ENCODE measurements around the gene CTIF. TPM values are rescaled to one million over a fixed set of nuclear protein-coding genes. Genes with fewer than 3 reads are reported as not detected.

The CTIF gene
- total RNA-seq, 2 experiments from 2014 or later, result 0.06 to 0.38 TPM

- Histone ChIP-seq H3K4me1 (ENCODE audit: insufficient read depth, low read length, poor library complexity, severe bottlenecking) (peaks cover 11% of the 10 kb centered on the region), H3K4me3 (ENCODE audit: low read depth, low read length, poor library complexity, severe bottlenecking) (no peak overlapping the region), H3K9me2 (ENCODE audit: insufficient read depth, low read length) (no peaks in the 10 kb centered on the region), H3K79me2 (ENCODE audit: insufficient read depth, low read depth, low read length) (no peaks in the 10 kb centered on the region), H4K20me1 (ENCODE audit: insufficient read depth, low read length) (no peaks in the 10 kb centered on the region), H3K36me3 (ENCODE audit: insufficient read depth, low read length) (no peaks in the 10 kb centered on the region), H3K27ac (ENCODE audit: low read depth, low read length, poor library complexity, severe bottlenecking) (no peak overlapping the region), H3K9me3 (ENCODE audit: low read length) (no peaks in the 10 kb centered on the region), H2AFZ (ENCODE audit: low read length) (no peak overlapping the region), H3K4me2 (ENCODE audit: low read length) (no peak overlapping the region)
- intact Hi-C loops (cut with micrococcal nuclease; ENCODE audit: unreplicated experiment), result loop anchor here (5.0 kb wide), 1 partner anchor 120 kb away; no protein-coding TSS in a partner anchor
- no TSS peak for BruUV-seq (replicated peaks)
- ChIA-PET POLR2A (interaction anchor here (0.6 to 0.9 kb wide), 2 partner anchors 13 to 79 kb away, joined by 3 to 7 read pairs; no protein-coding TSS in a partner anchor), CTCF (ENCODE audit: unreplicated experiment) (no interaction called here)
- TF ChIP-seq, protein P1, sequence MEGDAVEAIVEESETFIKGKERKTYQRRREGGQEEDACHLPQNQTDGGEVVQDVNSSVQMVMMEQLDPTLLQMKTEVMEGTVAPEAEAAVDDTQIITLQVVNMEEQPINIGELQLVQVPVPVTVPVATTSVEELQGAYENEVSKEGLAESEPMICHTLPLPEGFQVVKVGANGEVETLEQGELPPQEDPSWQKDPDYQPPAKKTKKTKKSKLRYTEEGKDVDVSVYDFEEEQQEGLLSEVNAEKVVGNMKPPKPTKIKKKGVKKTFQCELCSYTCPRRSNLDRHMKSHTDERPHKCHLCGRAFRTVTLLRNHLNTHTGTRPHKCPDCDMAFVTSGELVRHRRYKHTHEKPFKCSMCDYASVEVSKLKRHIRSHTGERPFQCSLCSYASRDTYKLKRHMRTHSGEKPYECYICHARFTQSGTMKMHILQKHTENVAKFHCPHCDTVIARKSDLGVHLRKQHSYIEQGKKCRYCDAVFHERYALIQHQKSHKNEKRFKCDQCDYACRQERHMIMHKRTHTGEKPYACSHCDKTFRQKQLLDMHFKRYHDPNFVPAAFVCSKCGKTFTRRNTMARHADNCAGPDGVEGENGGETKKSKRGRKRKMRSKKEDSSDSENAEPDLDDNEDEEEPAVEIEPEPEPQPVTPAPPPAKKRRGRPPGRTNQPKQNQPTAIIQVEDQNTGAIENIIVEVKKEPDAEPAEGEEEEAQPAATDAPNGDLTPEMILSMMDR (conservative IDR thresholded peaks at IDR 0.05; ENCODE audit: low read length), result no peak
- TF ChIP-seq EZH2phosphoT487 (IDR thresholded peaks at IDR 0.05; ENCODE audit: borderline replicate concordance, low read depth, low read length), result no peak
- no peak for DNase-seq (ENCODE audit: low spot score)
Observed at GRCh38 chr18:48897531-48897930, 358.7 kb downstream of the CTIF start.

- Histone ChIP-seq H3K9me3 (ENCODE audit: low read length) (no peaks in the 10 kb centered on the region), H2AFZ (ENCODE audit: low read length) (no peak overlapping the region), H3K4me2 (ENCODE audit: low read length) (no peak overlapping the region), H3K79me2 (ENCODE audit: insufficient read depth, low read depth, low read length) (no peaks in the 10 kb centered on the region), H3K27ac (ENCODE audit: low read depth, low read length, poor library complexity, severe bottlenecking) (no peak overlapping the region), H3K4me1 (ENCODE audit: insufficient read depth, low read length, poor library complexity, severe bottlenecking) (peaks cover 11% of the 10 kb centered on the region), H3K4me3 (ENCODE audit: low read depth, low read length, poor library complexity, severe bottlenecking) (no peak overlapping the region), H3K36me3 (ENCODE audit: insufficient read depth, low read length) (no peaks in the 10 kb centered on the region), H3K9me2 (ENCODE audit: insufficient read depth, low read length) (no peaks in the 10 kb centered on the region), H4K20me1 (ENCODE audit: insufficient read depth, low read length) (no peaks in the 10 kb centered on the region)
- TF ChIP-seq, protein P1 (conservative IDR thresholded peaks at IDR 0.05; ENCODE audit: low read length), result no peak
- no peak for TF ChIP-seq EZH2phosphoT487 (IDR thresholded peaks at IDR 0.05; ENCODE audit: borderline replicate concordance, low read depth, low read length)
- POLR2A ChIA-PET, result no interaction called here
- no peak for DNase-seq (ENCODE audit: low spot score)
- no TSS peak for BruUV-seq (replicated peaks)
- intact Hi-C loops (cut with micrococcal nuclease; ENCODE audit: unreplicated experiment), result loop anchor here (5.0 kb wide), 1 partner anchor 121 kb away; no protein-coding TSS in a partner anchor
- CTCF ChIA-PET (ENCODE audit: unreplicated experiment), result no interaction called here
Observed at GRCh38 chr18:48898521-48898920, 359.7 kb downstream of the CTIF start.

DNA sequence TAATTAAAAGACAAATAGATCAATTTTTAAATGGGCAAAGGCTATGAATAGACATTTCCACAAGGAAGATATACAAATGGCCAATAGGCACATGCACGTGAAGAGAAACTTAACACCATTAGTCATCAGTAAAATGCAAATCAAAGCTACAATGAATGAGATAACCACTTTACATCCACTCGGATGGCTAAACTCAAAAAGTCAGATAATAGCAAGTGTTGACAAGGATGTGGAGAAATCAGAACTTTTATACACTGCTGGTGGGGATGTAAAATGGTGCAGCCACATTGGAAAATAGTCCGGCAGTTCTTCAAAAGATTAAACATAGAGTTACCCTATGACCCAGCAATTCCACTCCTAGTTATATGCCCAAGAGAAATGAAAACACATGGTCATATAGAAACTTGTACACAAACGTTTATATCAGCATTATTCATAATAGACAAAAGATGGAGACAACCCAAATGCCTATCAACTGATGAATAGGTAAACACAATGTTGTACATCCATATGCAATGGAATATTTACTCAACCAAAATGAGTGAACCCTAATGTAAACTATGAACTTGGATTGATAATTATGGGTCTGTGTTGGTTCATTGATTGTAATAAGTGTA, 360.8 kb downstream of the CTIF start:
- H3K4me3 ChIP-seq (ENCODE audit: low read depth, low read length, poor library complexity, severe bottlenecking), result no peak overlapping the region
- no peaks in the 10 kb centered on the region for H3K79me2 ChIP-seq (ENCODE audit: insufficient read depth, low read depth, low read length)
- H3K9me3 ChIP-seq (ENCODE audit: low read length), result no peaks in the 10 kb centered on the region
- H3K4me1 ChIP-seq (ENCODE audit: insufficient read depth, low read length, poor library complexity, severe bottlenecking), result peaks cover 11% of the 10 kb centered on the region
- TF ChIP-seq, protein P1 (conservative IDR thresholded peaks at IDR 0.05; ENCODE audit: low read length), result no peak
- TF ChIP-seq EZH2phosphoT487 (IDR thresholded peaks at IDR 0.05; ENCODE audit: borderline replicate concordance, low read depth, low read length), result no peak
- POLR2A ChIA-PET, result no interaction called here
- DNase-seq (ENCODE audit: low spot score), result no peak
- H3K9me2 ChIP-seq (ENCODE audit: insufficient read depth, low read length), result no peaks in the 10 kb centered on the region
- H3K36me3 ChIP-seq (ENCODE audit: insufficient read depth, low read length), result no peaks in the 10 kb centered on the region
- no peak overlapping the region for H2AFZ ChIP-seq (ENCODE audit: low read length)
- H3K4me2 ChIP-seq (ENCODE audit: low read length), result no peak overlapping the region
- H3K27ac ChIP-seq (ENCODE audit: low read depth, low read length, poor library complexity, severe bottlenecking), result no peak overlapping the region
- no TSS peak for BruUV-seq (replicated peaks)
- intact Hi-C loops (cut with micrococcal nuclease; ENCODE audit: unreplicated experiment), result loop anchor here (5.0 kb wide), 1 partner anchor 122 kb away; no protein-coding TSS in a partner anchor
- CTCF ChIA-PET (ENCODE audit: unreplicated experiment), result no interaction called here
- H4K20me1 ChIP-seq (ENCODE audit: insufficient read depth, low read length), result no peaks in the 10 kb centered on the region

All from OCI-LY7 (cell line).